Parathyroid adenoma (tissue), 2 donors: Measurements from ENCODE around the gene ZC3H13.

Experiments used
- H2AFZ ChIP-seq: fragments of 300-600 bp; sonication (generic); one replicate; pipeline ENCODE4 v1.7.0; 2017; ENCODE audit warnings: antibody characterized with exemption, mild to moderate bottlenecking
- H3K27ac ChIP-seq: fragments of 300-600 bp; sonication (generic); one replicate; pipeline ENCODE4 v1.7.0; 2017
- H3K27me3 ChIP-seq: fragments of 300-600 bp; sonication (generic); one replicate; pipeline ENCODE4 v1.7.0; 2017; ENCODE audit warnings: low read length; ENCODE audit not compliant: control insufficient read depth, insufficient read depth
- H3K36me3 ChIP-seq: fragments of 300-600 bp; sonication (generic); one replicate; pipeline ENCODE4 v1.7.0; 2017; ENCODE audit warnings: low read length; ENCODE audit not compliant: control insufficient read depth, insufficient read depth
- H3K4me1 ChIP-seq: fragments of 300-600 bp; sonication (generic); one replicate; pipeline ENCODE4 v1.7.0; 2017; ENCODE audit warnings: control low read depth
- H3K4me2 ChIP-seq: fragments of 300-600 bp; sonication (generic); one replicate; pipeline ENCODE4 v1.7.0; 2017; ENCODE audit warnings: low read length
- H3K4me3 ChIP-seq: fragments of 300-600 bp; sonication (generic); one replicate; pipeline ENCODE4 v1.7.0; 2017; ENCODE audit warnings: low read depth, low read length
- H3K79me2 ChIP-seq: fragments of 300-600 bp; sonication (generic); one replicate; pipeline ENCODE4 v1.7.0; 2017; ENCODE audit warnings: control low read depth
- H3K9ac ChIP-seq: fragments of 300-600 bp; sonication (generic); one replicate; pipeline ENCODE4 v1.7.0; 2017; ENCODE audit warnings: mild to moderate bottlenecking
- H3K9me3 ChIP-seq: fragments of 300-600 bp; sonication (generic); one replicate; pipeline ENCODE4 v1.7.0; 2017; ENCODE audit warnings: low read length; ENCODE audit not compliant: control insufficient read depth
- CTCF ChIP-seq: fragments of 300-600 bp; sonication (generic); IDR thresholded peaks from one replicate; pipeline ENCODE4 v1.7.0; 2017; ENCODE audit warnings: antibody characterized with exemption, mild to moderate bottlenecking
- donor health status: primary hyperparathyroidism.

The ZC3H13 gene

DNA sequence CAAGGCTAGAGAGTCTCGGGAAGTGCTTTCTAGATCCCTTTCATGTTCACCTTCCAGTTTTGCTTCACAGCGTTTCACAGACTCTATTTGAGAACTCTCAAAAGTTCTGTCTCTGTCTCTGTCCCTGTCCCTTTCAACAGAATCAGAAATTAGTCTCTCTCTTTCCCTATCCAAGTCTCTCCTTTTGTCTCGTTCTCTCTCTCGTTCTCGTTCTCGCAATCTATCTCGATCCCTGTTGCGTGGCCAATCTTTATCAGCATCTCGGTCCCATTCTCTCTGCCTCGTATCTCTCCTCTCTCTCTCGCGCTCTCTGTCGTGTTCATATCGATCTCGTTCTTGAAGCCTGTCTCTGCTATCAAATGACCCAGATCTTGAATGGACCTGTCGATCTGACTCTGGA, 85.0 kb downstream of the ZC3H13 start:
- Histone ChIP-seq H3K27ac (no peak overlapping the region), H3K9ac (no peak overlapping the region), H3K36me3 (no peaks in the 10 kb centered on the region), H3K4me1 (no peaks in the 10 kb centered on the region), H3K79me2 (no peaks in the 10 kb centered on the region), H3K27me3 (no peaks in the 10 kb centered on the region), H2AFZ (no peak overlapping the region), H3K4me3 (no peak overlapping the region), H3K9me3 (no peaks in the 10 kb centered on the region), H3K4me2 (no peak overlapping the region)
- no peak for TF ChIP-seq CTCF

GRCh38 chr13:45966715-45967114, 85.8 kb downstream of the ZC3H13 start:
- Histone ChIP-seq H3K4me2 (no peak overlapping the region), H2AFZ (no peak overlapping the region), H3K9ac (no peak overlapping the region), H3K27me3 (no peaks in the 10 kb centered on the region), H3K36me3 (no peaks in the 10 kb centered on the region), H3K79me2 (no peaks in the 10 kb centered on the region), H3K27ac (no peak overlapping the region), H3K4me1 (no peaks in the 10 kb centered on the region), H3K4me3 (no peak overlapping the region), H3K9me3 (no peaks in the 10 kb centered on the region)
- TF ChIP-seq CTCF, result no peak

GRCh38 chr13:45961468-45961867, 91.1 kb downstream of the ZC3H13 start:
- no peak for TF ChIP-seq CTCF
- no peaks in the 10 kb centered on the region for H3K9me3 ChIP-seq
- no peaks in the 10 kb centered on the region for H3K79me2 ChIP-seq
- H3K9ac ChIP-seq, result no peak overlapping the region
- no peak overlapping the region for H3K4me3 ChIP-seq
- no peaks in the 10 kb centered on the region for H3K27me3 ChIP-seq
- no peak overlapping the region for H3K27ac ChIP-seq
- H3K4me1 ChIP-seq, result no peaks in the 10 kb centered on the region
- H3K4me2 ChIP-seq, result no peak overlapping the region
- H3K36me3 ChIP-seq, result no peaks in the 10 kb centered on the region
- no peak overlapping the region for H2AFZ ChIP-seq

DNA sequence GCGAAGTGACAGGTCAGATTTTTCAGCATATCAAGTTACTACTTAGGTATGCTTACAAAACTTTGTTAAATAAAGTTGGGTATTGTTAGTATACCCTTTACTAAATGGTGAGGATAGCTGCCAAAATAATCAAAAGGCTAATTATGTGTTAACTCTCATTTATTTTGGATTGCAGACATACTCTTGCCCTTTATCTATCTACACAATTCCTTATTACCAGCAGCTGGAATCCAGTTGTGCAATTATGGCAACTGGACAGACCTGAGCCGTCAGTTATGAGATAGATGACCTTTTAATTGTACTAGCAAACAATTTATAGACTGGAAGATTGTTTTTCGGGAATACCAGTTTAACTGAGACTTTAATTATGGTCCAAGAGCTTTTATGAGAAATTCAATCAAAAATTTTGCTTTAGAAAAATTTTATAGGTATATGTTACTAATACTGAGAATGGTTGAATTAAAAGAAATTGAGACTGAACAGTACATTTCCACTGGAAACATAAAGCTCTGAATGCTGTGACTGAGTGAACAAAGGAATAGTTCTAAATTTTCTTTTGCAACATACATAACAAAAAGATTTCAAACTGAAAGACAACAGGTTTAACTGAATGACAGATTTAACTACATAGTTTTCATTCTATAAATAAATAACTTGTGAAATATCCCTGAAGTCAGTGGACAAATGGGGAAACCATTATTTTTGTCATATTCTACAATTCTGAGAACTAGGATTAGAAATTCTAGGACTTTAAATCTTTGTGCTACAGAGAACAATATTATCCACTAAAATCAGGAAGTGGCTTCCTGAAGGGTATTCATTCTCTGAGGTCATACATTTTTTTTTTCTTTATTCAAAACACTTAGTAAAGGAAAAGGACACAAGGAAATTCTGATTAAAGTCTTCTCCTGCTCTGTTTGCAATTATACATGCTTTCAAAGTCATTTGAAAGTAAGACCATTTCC, 97.4 kb downstream of the ZC3H13 start:
- H3K36me3 ChIP-seq, result no peaks in the 10 kb centered on the region
- H3K4me2 ChIP-seq, result no peak overlapping the region
- H3K9me3 ChIP-seq, result no peaks in the 10 kb centered on the region
- H2AFZ ChIP-seq, result no peak overlapping the region
- no peaks in the 10 kb centered on the region for H3K4me1 ChIP-seq
- TF ChIP-seq CTCF, result no peak
- H3K4me3 ChIP-seq, result no peak overlapping the region
- no peak overlapping the region for H3K27ac ChIP-seq
- H3K27me3 ChIP-seq, result no peaks in the 10 kb centered on the region
- no peak overlapping the region for H3K9ac ChIP-seq
- no peaks in the 10 kb centered on the region for H3K79me2 ChIP-seq

DNA sequence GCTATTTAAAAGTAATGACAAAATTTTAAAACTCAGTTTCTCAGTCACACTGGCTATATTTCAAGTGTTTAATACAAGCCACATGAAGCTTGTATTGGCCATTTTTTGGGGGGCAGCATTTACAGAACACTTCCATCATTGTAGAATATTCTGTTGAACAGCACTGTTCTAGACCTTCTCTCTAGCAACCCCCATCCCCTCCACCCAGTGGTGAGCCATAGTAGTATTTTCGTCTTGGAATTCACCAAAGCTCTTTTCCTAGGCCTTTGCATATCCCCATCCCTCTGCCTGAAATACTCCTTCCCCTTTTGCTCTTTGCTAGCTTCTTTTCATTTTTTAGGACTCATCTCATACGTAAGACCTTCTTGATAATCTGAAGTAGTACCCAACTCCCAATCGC, 99.5 kb downstream of the ZC3H13 start:
- Histone ChIP-seq H3K9ac (no peak overlapping the region), H3K4me1 (no peaks in the 10 kb centered on the region), H3K4me3 (no peak overlapping the region), H3K27ac (no peak overlapping the region), H3K9me3 (no peaks in the 10 kb centered on the region), H3K27me3 (no peaks in the 10 kb centered on the region), H2AFZ (no peak overlapping the region), H3K79me2 (no peaks in the 10 kb centered on the region), H3K4me2 (no peak overlapping the region), H3K36me3 (no peaks in the 10 kb centered on the region)
- TF ChIP-seq CTCF, result no peak
